HEK293T (cell line): ENCODE data around the gene THSD4.

Experiments
- CTCF ChIA-PET: fragments of 350-600 bp; formaldehyde crosslinking; extraction: SDS; loops from one replicate; lab custom pipeline; 2021; ENCODE audit warnings: antibody characterized with exemption, inconsistent platforms; lab: Yijun Ruan, JAX
- POLR2A ChIA-PET: fragments of 350-600 bp; formaldehyde crosslinking; extraction: SDS; loops from one replicate; lab custom pipeline; 2020; ENCODE audit warnings: antibody characterized with exemption, inconsistent platforms; lab: Yijun Ruan, JAX
- DNase-seq: peaks from one replicate; pipeline ENCODE4 v3.0.0; 2012; ENCODE audit warnings: mixed read lengths; ENCODE audit errors: extremely low spot score
- ARNT ChIP-seq: fragments of 450-650 bp; IDR thresholded peaks from 2 replicates; pipeline ENCODE4 v1.6.1; 2017; ENCODE audit warnings: mild to moderate bottlenecking
- BHLHE40 ChIP-seq: fragments of 450-650 bp; IDR thresholded peaks from 2 replicates; pipeline ENCODE4 v1.6.1; 2016; ENCODE audit warnings: mild to moderate bottlenecking, moderate library complexity, borderline replicate concordance
- CTBP1 ChIP-seq: fragments of 450-650 bp; IDR thresholded peaks from 2 replicates; pipeline ENCODE4 v1.6.1; 2016; ENCODE audit warnings: borderline replicate concordance
- ELF4 ChIP-seq: fragments of 450-650 bp; IDR thresholded peaks from 2 replicates; pipeline ENCODE4 v1.6.1; 2017; ENCODE audit warnings: antibody characterized with exemption
- FOXA1 ChIP-seq: fragments of 450-650 bp; IDR thresholded peaks from 2 replicates; pipeline ENCODE4 v1.6.1; 2016; ENCODE audit warnings: mild to moderate bottlenecking
- FOXK2 ChIP-seq: fragments of 450-650 bp; IDR thresholded peaks from 2 replicates; pipeline ENCODE4 v1.6.1; 2016; ENCODE audit warnings: mild to moderate bottlenecking
- FOXM1 ChIP-seq: fragments of 450-650 bp; IDR thresholded peaks from 2 replicates; pipeline ENCODE4 v1.6.1; 2017; ENCODE audit warnings: mild to moderate bottlenecking, borderline replicate concordance
- HDGF ChIP-seq: fragments of 450-650 bp; IDR thresholded peaks from 2 replicates; pipeline ENCODE4 v1.6.1; 2017; ENCODE audit warnings: antibody characterized with exemption, borderline replicate concordance
- L3MBTL2 ChIP-seq: fragments of 450-650 bp; conservative IDR thresholded peaks from 2 replicates; pipeline ENCODE4 v1.6.1; 2016; ENCODE audit warnings: mild to moderate bottlenecking
- LEF1 ChIP-seq: fragments of 450-650 bp; IDR thresholded peaks from 2 replicates; pipeline ENCODE4 v1.6.1; 2017; ENCODE audit warnings: mild to moderate bottlenecking, borderline replicate concordance
- NFRKB ChIP-seq: fragments of 450-650 bp; IDR thresholded peaks from 2 replicates; pipeline ENCODE4 v1.6.1; 2016; ENCODE audit warnings: mild to moderate bottlenecking, moderate library complexity
- PKNOX1 ChIP-seq: fragments of 450-650 bp; IDR thresholded peaks from 2 replicates; pipeline ENCODE4 v1.6.1; 2016
- SP1 ChIP-seq: fragments of 450-650 bp; IDR thresholded peaks from 2 replicates; pipeline ENCODE4 v1.6.1; 2017
- SUZ12 ChIP-seq: fragments of 450-650 bp; IDR thresholded peaks from 2 replicates; pipeline ENCODE4 v1.6.1; 2016; ENCODE audit warnings: mild to moderate bottlenecking
- TARDBP ChIP-seq: fragments of 450-650 bp; IDR thresholded peaks from 2 replicates; pipeline ENCODE4 v1.6.1; 2016
- ZNF384 ChIP-seq: fragments of 450-650 bp; IDR thresholded peaks from 2 replicates; pipeline ENCODE4 v1.6.1; 2016

Gene THSD4

GRCh38 chr15:71093054-71094024 is 21.9 kb upstream of the THSD4 start:
- POLR2A ChIA-PET, result no interaction called here
- TF ChIP-seq NFRKB (no peak), LEF1 (no peak), CTBP1 (no peak)
- no peak for DNase-seq
- CTCF ChIA-PET, result no interaction called here

- POLR2A ChIA-PET, result no interaction called here
- TF ChIP-seq SUZ12 (no peak), CTBP1 (no peak), FOXK2 (no peak), PKNOX1 (no peak), LEF1 (no peak), L3MBTL2 (no peak), FOXM1 (no peak), HDGF (no peak)
- DNase-seq, result no peak
- CTCF ChIA-PET, result no interaction called here
Observed at GRCh38 chr15:71094137-71094536, 21.1 kb upstream of the THSD4 start.

GRCh38 chr15:71096676-71097075 is 18.6 kb upstream of the THSD4 start:
- TF ChIP-seq SP1 (no peak), ARNT (no peak), ZNF384 (no peak), TARDBP (no peak), SUZ12 (no peak), PKNOX1 (no peak), HDGF (no peak), NFRKB (no peak), FOXK2 (no peak), LEF1 (no peak), CTBP1 (no peak), ELF4 (no peak), FOXA1 (no peak), L3MBTL2 (no peak), BHLHE40 (no peak), FOXM1 (no peak)
- ChIA-PET POLR2A (no interaction called here), CTCF (interaction anchor here (0.6 to 1.4 kb wide), 2 partner anchors 85 to 284 kb away, joined by 3 read pairs; no protein-coding TSS in a partner anchor)
- DNase-seq, result no peak

GRCh38 chr15:71097890-71098289 is 17.4 kb upstream of the THSD4 start:
- TF ChIP-seq PKNOX1, result no peak
- TF ChIP-seq BHLHE40, result no peak
- TF ChIP-seq SUZ12, result no peak
- no peak for TF ChIP-seq L3MBTL2
- no peak for TF ChIP-seq LEF1
- no peak for TF ChIP-seq TARDBP
- ChIA-PET POLR2A (no interaction called here), CTCF (no interaction called here)
- no peak for DNase-seq

GRCh38 chr15:71098920-71099319 is 16.4 kb upstream of the THSD4 start:
- ChIA-PET POLR2A (no interaction called here), CTCF (no interaction called here)
- TF ChIP-seq FOXM1 (no peak), FOXA1 (no peak), LEF1 (no peak), SUZ12 (no peak), BHLHE40 (no peak), HDGF (no peak), PKNOX1 (no peak), TARDBP (no peak), ELF4 (no peak), FOXK2 (no peak), ARNT (no peak), ZNF384 (no peak), NFRKB (no peak), CTBP1 (no peak), SP1 (no peak)
- no peak for DNase-seq
